ENCODE data around the gene KLHL13. TPM values are rescaled to one million over a fixed set of nuclear protein-coding genes. Genes with fewer than 3 reads are reported as not detected.
"Not testable (repeated sequence)": the region's sequence is repeated elsewhere in the genome, so short reads cannot be mapped to it uniquely, and the experiment has no call there.

The KLHL13 gene
- polyA plus RNA-seq, 4 donors, result 4.2 to 74.2 (median 4.7) TPM

GRCh38 chrX:117977526-117977925 is 139.1 kb downstream of the KLHL13 start:
- Histone ChIP-seq H3K27ac (ENCODE audit: low read depth in 1 of 3, low read length in 2 of 3) (no peak overlapping the region), H3K36me3 (ENCODE audit: control insufficient read depth in 3 of 3, insufficient read depth in 2 of 3, low read depth in 1 of 3, low read length in 3 of 3) (no peaks in the 10 kb centered on the region), H3K27me3 (ENCODE audit: control insufficient read depth in 3 of 3, insufficient read depth in 3 of 3, low read length in 3 of 3) (no peaks in the 10 kb centered on the region), H3K4me1 (ENCODE audit: control insufficient read depth in 3 of 3, insufficient read depth in 2 of 3, low read depth in 1 of 3, low read length in 2 of 3) (no peaks in the 10 kb centered on the region), H3K9me3 (ENCODE audit: control insufficient read depth in 2 of 2, insufficient read depth in 1 of 2, low read depth in 1 of 2, low read length in 1 of 2) (no peaks in the 10 kb centered on the region), H3K4me3 (ENCODE audit: low read depth in 1 of 3, low read length in 3 of 3) (no peak overlapping the region)
- WGBS, 3 donors, result 55 to 83% (median 67%) methylated on average over 1 of the region's 1 CpG
- no peak for DNase-seq
- FAIRE-seq, result no peak

DNA sequence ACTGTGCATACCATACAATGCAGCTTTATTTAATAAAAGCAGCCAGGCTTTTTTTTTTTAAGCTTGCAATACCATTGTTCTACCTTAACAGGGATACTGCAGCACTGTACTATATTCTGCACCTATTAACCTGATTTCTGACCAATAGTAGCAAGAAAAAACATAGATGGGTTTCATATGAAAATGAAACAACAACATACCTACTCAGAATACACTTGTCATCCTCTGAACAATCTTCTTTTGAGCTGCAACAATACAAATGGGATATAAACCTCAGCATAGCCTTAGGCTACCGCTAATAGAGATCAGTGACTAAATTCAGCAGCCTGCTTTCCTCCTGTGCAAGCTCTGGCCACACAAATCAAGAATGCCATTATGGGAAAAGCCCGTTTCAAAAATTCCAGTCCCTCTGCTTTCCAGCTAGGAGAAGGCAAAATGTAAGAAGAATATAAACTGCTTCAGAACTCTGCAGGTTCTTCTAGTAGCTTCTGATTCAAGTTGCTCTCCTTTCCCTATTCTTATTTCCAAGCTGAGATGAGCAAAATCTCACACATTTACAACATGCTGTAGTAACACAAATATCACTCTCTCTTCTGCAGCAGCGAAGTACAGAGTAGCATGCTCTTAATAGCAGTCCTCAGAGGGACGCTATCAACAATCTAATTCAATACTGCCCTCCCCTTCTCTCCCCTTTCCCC is 143.4 kb downstream of the KLHL13 start:
- H3K4me3 ChIP-seq (ENCODE audit: low read depth in 1 of 3, low read length in 3 of 3), result peak overlapping the region in 2 of 3 donors; percentile 15 to 25
- no peaks in the 10 kb centered on the region for H3K27me3 ChIP-seq (ENCODE audit: control insufficient read depth in 3 of 3, insufficient read depth in 3 of 3, low read length in 3 of 3)
- H3K4me1 ChIP-seq (ENCODE audit: control insufficient read depth in 3 of 3, insufficient read depth in 2 of 3, low read depth in 1 of 3, low read length in 2 of 3), result no peaks in the 10 kb centered on the region
- H3K36me3 ChIP-seq (ENCODE audit: control insufficient read depth in 3 of 3, insufficient read depth in 2 of 3, low read depth in 1 of 3, low read length in 3 of 3), result no peaks in the 10 kb centered on the region
- no peak for FAIRE-seq
- no peaks in the 10 kb centered on the region for H3K9me3 ChIP-seq (ENCODE audit: control insufficient read depth in 2 of 2, insufficient read depth in 1 of 2, low read depth in 1 of 2, low read length in 1 of 2)
- 17 to 55% (median 37%) methylated on average over 4 of the region's 4 CpGs for WGBS, 3 donors
- H3K27ac ChIP-seq (ENCODE audit: low read depth in 1 of 3, low read length in 2 of 3), result no peak overlapping the region
- no peak for DNase-seq

- FAIRE-seq (no peak), DNase-seq (no peak)
- Histone ChIP-seq H3K4me3 (ENCODE audit: low read depth in 1 of 3, low read length in 3 of 3) (peak overlapping the region in 2 of 3 donors; percentile 15 to 25), H3K27me3 (ENCODE audit: control insufficient read depth in 3 of 3, insufficient read depth in 3 of 3, low read length in 3 of 3) (no peaks in the 10 kb centered on the region), H3K36me3 (ENCODE audit: control insufficient read depth in 3 of 3, insufficient read depth in 2 of 3, low read depth in 1 of 3, low read length in 3 of 3) (no peaks in the 10 kb centered on the region), H3K4me1 (ENCODE audit: control insufficient read depth in 3 of 3, insufficient read depth in 2 of 3, low read depth in 1 of 3, low read length in 2 of 3) (no peaks in the 10 kb centered on the region), H3K9me3 (ENCODE audit: control insufficient read depth in 2 of 2, insufficient read depth in 1 of 2, low read depth in 1 of 2, low read length in 1 of 2) (no peaks in the 10 kb centered on the region), H3K27ac (ENCODE audit: low read depth in 1 of 3, low read length in 2 of 3) (no peak overlapping the region)
- 38 to 55% (median 40%) methylated on average over 7 of the region's 7 CpGs for WGBS, 3 donors
Measured at GRCh38 chrX:117972711-117973109, 143.9 kb downstream of the KLHL13 start.

DNA sequence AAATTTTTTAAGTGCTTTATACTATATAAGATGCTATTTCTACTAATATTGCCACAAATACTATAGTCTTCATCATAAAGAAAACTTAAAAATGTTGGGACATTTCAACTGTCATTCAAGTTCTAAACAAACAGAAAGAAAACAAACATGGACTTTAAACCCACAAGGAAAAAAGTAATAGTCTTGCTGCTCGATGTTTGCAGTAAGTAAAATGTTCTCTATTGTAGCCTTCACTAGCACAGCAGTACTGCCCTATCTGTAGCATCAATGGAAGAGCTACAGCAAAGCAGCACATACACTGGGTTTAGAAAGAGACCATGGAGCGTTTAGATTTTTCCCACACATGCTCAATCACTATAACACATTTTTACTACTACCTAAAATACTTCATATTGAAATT is 146.8 kb downstream of the KLHL13 start:
- WGBS, 3 donors, result 12 to 57% (median 20%) methylated on average over 2 of the region's 2 CpGs
- peak; percentile 47 for FAIRE-seq

GRCh38 chrX:117969328-117969727 is 147.3 kb downstream of the KLHL13 start:
- no peaks in the 10 kb centered on the region for H3K4me1 ChIP-seq (ENCODE audit: control insufficient read depth in 3 of 3, insufficient read depth in 2 of 3, low read depth in 1 of 3, low read length in 2 of 3)
- no peaks in the 10 kb centered on the region for H3K9me3 ChIP-seq (ENCODE audit: control insufficient read depth in 2 of 2, insufficient read depth in 1 of 2, low read depth in 1 of 2, low read length in 1 of 2)
- H3K27ac ChIP-seq (ENCODE audit: low read depth in 1 of 3, low read length in 2 of 3), result peak overlapping the region in 1 of 3 donors; percentile 37
- no peak overlapping the region for H3K4me3 ChIP-seq (ENCODE audit: low read depth in 1 of 3, low read length in 3 of 3)
- FAIRE-seq (peak; percentile 64), DNase-seq (peak; percentile 51 to 63)
- H3K27me3 ChIP-seq (ENCODE audit: control insufficient read depth in 3 of 3, insufficient read depth in 3 of 3, low read length in 3 of 3), result no peaks in the 10 kb centered on the region
- no peaks in the 10 kb centered on the region for H3K36me3 ChIP-seq (ENCODE audit: control insufficient read depth in 3 of 3, insufficient read depth in 2 of 3, low read depth in 1 of 3, low read length in 3 of 3)

More for the DNA sequence above, 146.8 kb downstream of the KLHL13 start:
- H3K4me1 ChIP-seq (ENCODE audit: control insufficient read depth in 3 of 3, insufficient read depth in 2 of 3, low read depth in 1 of 3, low read length in 2 of 3), result no peaks in the 10 kb centered on the region
- no peaks in the 10 kb centered on the region for H3K9me3 ChIP-seq (ENCODE audit: control insufficient read depth in 2 of 2, insufficient read depth in 1 of 2, low read depth in 1 of 2, low read length in 1 of 2)
- no peak overlapping the region for H3K4me3 ChIP-seq (ENCODE audit: low read depth in 1 of 3, low read length in 3 of 3)
- H3K36me3 ChIP-seq (ENCODE audit: control insufficient read depth in 3 of 3, insufficient read depth in 2 of 3, low read depth in 1 of 3, low read length in 3 of 3), result no peaks in the 10 kb centered on the region
- peak; percentile 30 to 39 for DNase-seq
- peak overlapping the region in 1 of 3 donors; percentile 37 for H3K27ac ChIP-seq (ENCODE audit: low read depth in 1 of 3, low read length in 2 of 3)
- H3K27me3 ChIP-seq (ENCODE audit: control insufficient read depth in 3 of 3, insufficient read depth in 3 of 3, low read length in 3 of 3), result no peaks in the 10 kb centered on the region

DNA sequence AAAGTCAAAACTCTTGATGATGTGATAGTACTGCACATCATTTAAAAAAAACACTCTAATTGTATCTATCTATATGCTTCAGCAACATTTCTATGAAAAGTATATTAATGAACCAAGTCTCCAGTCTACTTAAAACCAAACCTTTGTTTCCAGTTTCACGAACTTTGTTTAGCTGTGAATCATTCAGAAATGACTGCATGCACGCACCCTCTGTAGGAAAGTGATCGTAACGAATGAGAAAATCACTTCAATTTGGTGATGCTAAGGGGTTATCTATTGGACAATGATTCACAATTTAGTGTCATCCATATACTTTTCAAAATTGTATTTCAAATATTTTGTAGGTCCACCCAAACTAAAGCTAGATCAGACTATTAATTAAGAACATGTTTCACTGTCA is 157.6 kb downstream of the KLHL13 start:
- no peaks in the 10 kb centered on the region for H3K27me3 ChIP-seq (ENCODE audit: control insufficient read depth in 3 of 3, insufficient read depth in 3 of 3, low read length in 3 of 3)
- no peak for FAIRE-seq
- H3K36me3 ChIP-seq (ENCODE audit: control insufficient read depth in 3 of 3, insufficient read depth in 2 of 3, low read depth in 1 of 3, low read length in 3 of 3), result no peaks in the 10 kb centered on the region
- H3K9me3 ChIP-seq (ENCODE audit: control insufficient read depth in 2 of 2, insufficient read depth in 1 of 2, low read depth in 1 of 2, low read length in 1 of 2), result no peaks in the 10 kb centered on the region
- no peaks in the 10 kb centered on the region for H3K4me1 ChIP-seq (ENCODE audit: control insufficient read depth in 3 of 3, insufficient read depth in 2 of 3, low read depth in 1 of 3, low read length in 2 of 3)
- DNase-seq, result no peak
- WGBS, 3 donors, result 84 to 94% (median 89%) methylated on average over 4 of the region's 4 CpGs
- H3K27ac ChIP-seq (ENCODE audit: low read depth in 1 of 3, low read length in 2 of 3), result no peak overlapping the region
- no peak overlapping the region for H3K4me3 ChIP-seq (ENCODE audit: low read depth in 1 of 3, low read length in 3 of 3)

DNA sequence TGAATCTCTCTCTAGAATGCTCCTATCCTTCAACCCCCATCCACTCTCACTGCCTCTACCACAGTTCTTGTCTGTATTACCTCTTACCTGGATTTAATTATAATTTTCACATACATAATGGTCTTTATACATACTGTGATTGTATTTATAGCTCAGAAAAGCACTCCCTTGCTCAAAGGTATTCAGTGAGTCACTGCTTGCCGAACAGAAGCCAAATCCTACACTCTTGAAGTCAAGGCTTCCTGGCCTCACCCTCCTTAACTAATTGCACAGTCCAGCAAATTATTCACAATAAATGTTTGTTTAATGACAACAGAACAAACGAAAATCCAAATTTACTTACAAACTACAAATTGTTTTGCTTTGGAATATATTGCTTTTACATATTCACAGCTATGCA is 159.5 kb downstream of the KLHL13 start:
- Histone ChIP-seq H3K27ac (ENCODE audit: low read depth in 1 of 3, low read length in 2 of 3) (no peak overlapping the region), H3K36me3 (ENCODE audit: control insufficient read depth in 3 of 3, insufficient read depth in 2 of 3, low read depth in 1 of 3, low read length in 3 of 3) (no peaks in the 10 kb centered on the region), H3K27me3 (ENCODE audit: control insufficient read depth in 3 of 3, insufficient read depth in 3 of 3, low read length in 3 of 3) (no peaks in the 10 kb centered on the region), H3K9me3 (ENCODE audit: control insufficient read depth in 2 of 2, insufficient read depth in 1 of 2, low read depth in 1 of 2, low read length in 1 of 2) (no peaks in the 10 kb centered on the region), H3K4me1 (ENCODE audit: control insufficient read depth in 3 of 3, insufficient read depth in 2 of 3, low read depth in 1 of 3, low read length in 2 of 3) (no peaks in the 10 kb centered on the region), H3K4me3 (ENCODE audit: low read depth in 1 of 3, low read length in 3 of 3) (no peak overlapping the region)
- WGBS, 3 donors, result 5 to 33% (median 28%) methylated on average over 2 of the region's 2 CpGs
- DNase-seq (peak in 1 of 2 donors; percentile 66), FAIRE-seq (no peak)

DNA sequence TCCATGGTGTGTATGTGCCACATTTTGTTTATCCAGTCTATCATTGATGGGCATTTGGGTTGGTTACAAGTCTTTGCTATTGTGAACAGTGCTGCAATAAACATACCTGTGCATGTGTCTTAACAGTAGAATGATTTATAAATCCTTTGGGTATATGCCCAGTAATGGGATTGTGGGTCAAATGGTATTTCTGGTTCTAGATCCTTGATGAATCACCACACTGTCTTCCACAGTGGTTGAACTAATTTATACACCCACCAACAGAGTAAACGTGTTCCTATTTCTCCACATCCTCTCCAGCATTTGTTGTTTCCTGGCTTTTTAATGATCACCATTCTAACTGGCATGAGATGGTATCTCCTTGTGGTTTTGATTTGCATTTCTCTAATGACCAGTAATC is 177.3 kb downstream of the KLHL13 start:
- FAIRE-seq, result not testable (repeated sequence)
- 76 to 86% (median 80%) methylated on average over 1 of the region's 1 CpG for WGBS, 3 donors

DNA sequence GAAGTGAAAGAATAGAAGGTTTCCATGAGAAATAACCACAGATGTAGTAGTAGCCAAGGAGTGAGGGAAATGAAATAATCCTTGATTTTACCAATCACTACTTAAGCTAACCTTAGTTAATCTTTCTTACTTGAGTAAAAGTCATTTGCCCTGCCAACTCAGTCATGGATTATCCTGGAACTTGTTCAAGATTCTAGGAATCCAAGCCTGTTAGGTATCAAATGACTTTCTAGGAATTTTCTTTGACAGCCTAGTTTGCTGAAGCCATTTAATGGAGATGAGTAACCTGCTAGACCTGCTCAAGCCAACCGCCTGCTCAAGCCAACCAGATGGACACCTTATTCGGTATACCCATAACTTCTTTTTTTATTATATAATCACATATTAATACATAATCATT is 180.5 kb downstream of the KLHL13 start:
- Histone ChIP-seq H3K36me3 (ENCODE audit: control insufficient read depth in 3 of 3, insufficient read depth in 2 of 3, low read depth in 1 of 3, low read length in 3 of 3) (no peaks in the 10 kb centered on the region), H3K27ac (ENCODE audit: low read depth in 1 of 3, low read length in 2 of 3) (no peak overlapping the region), H3K4me3 (ENCODE audit: low read depth in 1 of 3, low read length in 3 of 3) (no peak overlapping the region), H3K4me1 (ENCODE audit: control insufficient read depth in 3 of 3, insufficient read depth in 2 of 3, low read depth in 1 of 3, low read length in 2 of 3) (no peaks in the 10 kb centered on the region), H3K9me3 (ENCODE audit: control insufficient read depth in 2 of 2, insufficient read depth in 1 of 2, low read depth in 1 of 2, low read length in 1 of 2) (no peaks in the 10 kb centered on the region), H3K27me3 (ENCODE audit: control insufficient read depth in 3 of 3, insufficient read depth in 3 of 3, low read length in 3 of 3) (no peaks in the 10 kb centered on the region)
- DNase-seq (no peak), FAIRE-seq (no peak)
- 77 to 100% (median 96%) methylated on average over 2 of the region's 2 CpGs for WGBS, 3 donors

More for the DNA sequence above, 177.3 kb downstream of the KLHL13 start:
- not testable (repeated sequence) for DNase-seq; H3K27me3 ChIP-seq (ENCODE audit: control insufficient read depth in 3 of 3, insufficient read depth in 3 of 3, low read length in 3 of 3); H3K4me1 ChIP-seq (ENCODE audit: control insufficient read depth in 3 of 3, insufficient read depth in 2 of 3, low read depth in 1 of 3, low read length in 2 of 3); H3K9me3 ChIP-seq (ENCODE audit: control insufficient read depth in 2 of 2, insufficient read depth in 1 of 2, low read depth in 1 of 2, low read length in 1 of 2); H3K4me3 ChIP-seq (ENCODE audit: low read depth in 1 of 3, low read length in 3 of 3); H3K27ac ChIP-seq (ENCODE audit: low read depth in 1 of 3, low read length in 2 of 3); H3K36me3 ChIP-seq (ENCODE audit: control insufficient read depth in 3 of 3, insufficient read depth in 2 of 3, low read depth in 1 of 3, low read length in 3 of 3)

Data from small intestine (tissue), 7 donors.